Neuronal stem cell (in vitro differentiated cells): ENCODE data around the gene SERPINF2.
A peak's percentile ranks its signal among the peaks of the same experiment; 100 is the strongest.

Source experiments
- DNase-seq: peaks from one replicate; pipeline ENCODE4 v3.0.0-alpha.2; 2013; ENCODE audit warnings: low spot score
- H2AFZ ChIP-seq: one replicate; pipeline ENCODE4 v1.6.1; 2013; ENCODE audit warnings: mild to moderate bottlenecking, low read length, inconsistent platforms
- H2AK5ac ChIP-seq: 2 replicates; pipeline ENCODE4 v1.6.1; 2013; ENCODE audit warnings: low read depth, mild to moderate bottlenecking, inconsistent platforms, low read length, moderate library complexity, mixed read lengths
- H2BK120ac ChIP-seq: 2 replicates; pipeline ENCODE4 v1.6.1; 2013; ENCODE audit warnings: low read depth, mild to moderate bottlenecking, inconsistent platforms, low read length, moderate library complexity, mixed read lengths
- H2BK12ac ChIP-seq: one replicate; pipeline ENCODE4 v1.6.1; 2013; ENCODE audit warnings: low read length, inconsistent platforms
- H2BK15ac ChIP-seq: 2 replicates; pipeline ENCODE4 v1.6.1; 2013; ENCODE audit warnings: mild to moderate bottlenecking, low read length, inconsistent platforms, mixed read lengths
- H2BK5ac ChIP-seq: one replicate; pipeline ENCODE4 v1.6.1; 2013; ENCODE audit warnings: inconsistent platforms, mild to moderate bottlenecking, low read length, moderate library complexity
- H3K14ac ChIP-seq: one replicate; pipeline ENCODE4 v1.6.1; 2013; ENCODE audit warnings: low read length, inconsistent platforms
- H3K18ac ChIP-seq: 2 replicates; pipeline ENCODE4 v1.6.1; 2013; ENCODE audit warnings: low read length, inconsistent platforms
- H3K23ac ChIP-seq: 2 replicates; pipeline ENCODE4 v1.6.1; 2013; ENCODE audit warnings: low read depth, mild to moderate bottlenecking, mixed read lengths, low read length, inconsistent platforms; ENCODE audit not compliant: poor library complexity
- H3K27ac ChIP-seq: replicated peaks from 3 replicates; pipeline ENCODE4 v1.5.1; 2013; ENCODE audit warnings: low read length, inconsistent platforms
- H3K27me3 ChIP-seq, 3 experiments: 2 replicates each; pipeline ENCODE4 v1.6.1; 2013; ENCODE audit warnings: low read length in 3 of 3, mild to moderate bottlenecking in 2 of 3, inconsistent platforms in 1 of 3, low read depth in 1 of 3, mixed read lengths in 1 of 3, moderate library complexity in 1 of 3; ENCODE audit not compliant: control insufficient read depth in 3 of 3, insufficient read depth in 3 of 3
- H3K36me3 ChIP-seq, 2 donors: replicated peaks in 1 of 2; 2 replicates each; pipeline ENCODE4 v1.6.1; 2013; ENCODE audit warnings: low read length in 2 of 2; ENCODE audit not compliant: control insufficient read depth in 2 of 2, insufficient read depth in 2 of 2
- H3K4ac ChIP-seq: 2 replicates; pipeline ENCODE4 v1.6.1; 2013; ENCODE audit warnings: inconsistent platforms, mild to moderate bottlenecking, low read length, moderate library complexity
- H3K4me1 ChIP-seq, 2 donors: 1 replicate in 1 of 2; 2 replicates in 1 of 2; pipeline ENCODE4 v1.6.1; 2013; ENCODE audit warnings: low read length in 2 of 2, low read depth in 1 of 2; ENCODE audit not compliant: control insufficient read depth in 2 of 2, insufficient read depth in 1 of 2
- H3K4me2 ChIP-seq: one replicate; pipeline ENCODE4 v1.6.1; 2013; ENCODE audit warnings: mild to moderate bottlenecking, low read length, inconsistent platforms; ENCODE audit not compliant: insufficient read depth, poor library complexity, severe bottlenecking
- H3K4me3 ChIP-seq, 2 donors: 2 replicates each; pipeline ENCODE4 v1.5.1; 2013; ENCODE audit warnings: low read length in 2 of 2, mild to moderate bottlenecking in 2 of 2, inconsistent platforms in 1 of 2, moderate library complexity in 1 of 2
- H3K79me1 ChIP-seq: one replicate; pipeline ENCODE4 v1.6.1; 2013; ENCODE audit warnings: low read depth, mild to moderate bottlenecking, inconsistent platforms, low read length, moderate library complexity
- H3K9ac ChIP-seq: one replicate; pipeline ENCODE4 v1.6.1; 2013; ENCODE audit warnings: mild to moderate bottlenecking, low read depth, low read length, inconsistent platforms; ENCODE audit not compliant: poor library complexity
- H3K9me3 ChIP-seq, 2 donors: replicated peaks in 1 of 2; 2 replicates each; pipeline versions ENCODE3 to v1.6.1; 2013; ENCODE audit warnings: low read length in 2 of 2, mild to moderate bottlenecking in 2 of 2, inconsistent platforms in 1 of 2, low read depth in 1 of 2, mixed read lengths in 1 of 2, moderate library complexity in 1 of 2; ENCODE audit not compliant: control insufficient read depth in 2 of 2, insufficient read depth in 1 of 2
- H4K8ac ChIP-seq: one replicate; pipeline ENCODE4 v1.6.1; 2013; ENCODE audit warnings: low read depth, mild to moderate bottlenecking, inconsistent platforms, low read length, moderate library complexity
- H4K91ac ChIP-seq: one replicate; pipeline ENCODE4 v1.6.1; 2013; ENCODE audit warnings: low read length, low read depth, mild to moderate bottlenecking, inconsistent platforms; ENCODE audit not compliant: poor library complexity
- WGBS, 2 donors: extraction: QIAGEN DNeasy Blood & Tissue Kit; methylation state at CpG; one replicate each; pipeline ENCODE4 v1.1.7; 2013; ENCODE audit warnings: missing lambda C conversion rate in 2 of 2, mixed read lengths in 1 of 2; ENCODE audit not compliant: insufficient read length in 2 of 2, insufficient replicate concordance in 1 of 2; ENCODE audit errors: extremely low coverage in 2 of 2; 5-methylcytosine and 5-hydroxymethylcytosine counted together

SERPINF2 gene

GRCh38 chr17:1713878-1714426 lies 28.7 kb upstream of the SERPINF2 start:
- peak overlapping the region; percentile 85 for H2AFZ ChIP-seq
- no peaks in the 10 kb centered on the region for H3K36me3 ChIP-seq
- peak overlapping the region; percentile 51 for H3K4me2 ChIP-seq
- H3K79me1 ChIP-seq: peaks cover 2% of the 10 kb centered on the region
- DNase-seq: peak; percentile 59
- H2AK5ac ChIP-seq: no peak overlapping the region
- H3K9me3 ChIP-seq: no peaks in the 10 kb centered on the region
- peak overlapping the region; percentile 49 for H3K18ac ChIP-seq
- peak overlapping the region; percentile 62 for H3K27ac ChIP-seq
- peak overlapping the region; percentile 5 to 67 for H3K4me3 ChIP-seq
- H3K14ac ChIP-seq: no peak overlapping the region
- WGBS, 2 donors: no CpG with 5 or more reads among the region's 11 CpGs
- no peak overlapping the region for H3K4ac ChIP-seq
- peaks cover 0 to 12% (median 2%) of the 10 kb centered on the region in 3 experiments for H3K27me3 ChIP-seq
- peak overlapping the region; percentile 24 for H2BK120ac ChIP-seq
- H3K23ac ChIP-seq: no peak overlapping the region
- H2BK5ac ChIP-seq: peak overlapping the region; percentile 27
- H3K4me1 ChIP-seq: peaks cover 19 to 23% of the 10 kb centered on the region in 2 donors
- H3K9ac ChIP-seq: peak overlapping the region; percentile 9
- H2BK15ac ChIP-seq: no peak overlapping the region
- no peak overlapping the region for H4K8ac ChIP-seq
- H4K91ac ChIP-seq: no peak overlapping the region
- no peak overlapping the region for H2BK12ac ChIP-seq

- peak overlapping the region; percentile 99 for H3K4me2 ChIP-seq
- no peak overlapping the region for H4K8ac ChIP-seq
- peak overlapping the region; percentile 49 for H3K18ac ChIP-seq
- H3K4me3 ChIP-seq: peak overlapping the region; percentile 67 to 94
- peak overlapping the region; percentile 85 for H2AFZ ChIP-seq
- H3K4me1 ChIP-seq: peaks cover 19 to 23% of the 10 kb centered on the region in 2 donors
- H2BK5ac ChIP-seq: peak overlapping the region; percentile 27
- no peak overlapping the region for H2BK15ac ChIP-seq
- peak overlapping the region; percentile 62 for H3K27ac ChIP-seq
- H3K79me1 ChIP-seq: peaks cover 2% of the 10 kb centered on the region
- no peak overlapping the region for H3K14ac ChIP-seq
- H3K9me3 ChIP-seq: no peaks in the 10 kb centered on the region
- no peaks in the 10 kb centered on the region for H3K36me3 ChIP-seq
- peak overlapping the region; percentile 24 for H2BK120ac ChIP-seq
- peak overlapping the region; percentile 9 for H3K9ac ChIP-seq
- no peak overlapping the region for H3K4ac ChIP-seq
- H3K27me3 ChIP-seq: peaks cover 0 to 9% (median 2%) of the 10 kb centered on the region in 3 experiments
- no peak overlapping the region for H4K91ac ChIP-seq
- H2AK5ac ChIP-seq: no peak overlapping the region
- DNase-seq: peak; percentile 92
- H2BK12ac ChIP-seq: no peak overlapping the region
- WGBS, 2 donors: no CpG with 5 or more reads among the region's 19 CpGs
- no peak overlapping the region for H3K23ac ChIP-seq
These were observed 28.2 kb upstream of the SERPINF2 start for GRCh38 chr17:1714427-1714979.

- H3K27ac ChIP-seq: peak overlapping the region; percentile 63
- H3K9me3 ChIP-seq: no peaks in the 10 kb centered on the region
- peak overlapping the region; percentile 67 to 94 for H3K4me3 ChIP-seq
- H2BK120ac ChIP-seq: peak overlapping the region; percentile 55
- no CpG with 5 or more reads among the region's 32 CpGs for WGBS, 2 donors
- peak overlapping the region; percentile 85 for H3K14ac ChIP-seq
- no peak overlapping the region for H4K8ac ChIP-seq
- no peak overlapping the region for H3K4ac ChIP-seq
- peak overlapping the region; percentile 99 for H3K4me2 ChIP-seq
- H2AK5ac ChIP-seq: no peak overlapping the region
- no peak overlapping the region for H2BK12ac ChIP-seq
- no peak overlapping the region for H2BK5ac ChIP-seq
- peaks cover 19 to 23% of the 10 kb centered on the region in 2 donors for H3K4me1 ChIP-seq
- peak overlapping the region; percentile 80 for H3K23ac ChIP-seq
- peaks cover 2% of the 10 kb centered on the region for H3K79me1 ChIP-seq
- peak overlapping the region; percentile 85 for H2AFZ ChIP-seq
- no peak overlapping the region for H4K91ac ChIP-seq
- peak overlapping the region; percentile 38 for H3K9ac ChIP-seq
- H3K36me3 ChIP-seq: no peaks in the 10 kb centered on the region
- H2BK15ac ChIP-seq: no peak overlapping the region
- H3K18ac ChIP-seq: peak overlapping the region; percentile 67
- peaks cover 0 to 7% (median 0%) of the 10 kb centered on the region in 3 experiments for H3K27me3 ChIP-seq
- DNase-seq: no peak
These were observed 27.5 kb upstream of the SERPINF2 start for GRCh38 chr17:1714980-1715802.

GRCh38 chr17:1715803-1716075 lies 26.9 kb upstream of the SERPINF2 start:
- no peak overlapping the region for H4K91ac ChIP-seq
- H3K14ac ChIP-seq: peak overlapping the region; percentile 85
- H2AFZ ChIP-seq: peak overlapping the region; percentile 82
- H3K23ac ChIP-seq: peak overlapping the region; percentile 98
- H3K79me1 ChIP-seq: peaks cover 2% of the 10 kb centered on the region
- H3K4me3 ChIP-seq: peak overlapping the region; percentile 67 to 94
- peak overlapping the region; percentile 99 for H3K4me2 ChIP-seq
- no peak overlapping the region for H2AK5ac ChIP-seq
- H3K4me1 ChIP-seq: peaks cover 17 to 23% of the 10 kb centered on the region in 2 donors
- H4K8ac ChIP-seq: no peak overlapping the region
- H3K27me3 ChIP-seq: peaks cover 0 to 2% (median 0%) of the 10 kb centered on the region in 3 experiments
- no peak for DNase-seq
- no peak overlapping the region for H3K4ac ChIP-seq
- H2BK15ac ChIP-seq: no peak overlapping the region
- WGBS, 2 donors: no CpG with 5 or more reads among the region's 23 CpGs
- H3K9me3 ChIP-seq: no peaks in the 10 kb centered on the region
- H3K18ac ChIP-seq: peak overlapping the region; percentile 63
- H3K27ac ChIP-seq: no peak overlapping the region
- H3K9ac ChIP-seq: no peak overlapping the region
- no peak overlapping the region for H2BK120ac ChIP-seq
- H2BK5ac ChIP-seq: no peak overlapping the region
- H2BK12ac ChIP-seq: no peak overlapping the region
- no peaks in the 10 kb centered on the region for H3K36me3 ChIP-seq
